Measurements from ENCODE around the gene TRIM46.

DNA sequence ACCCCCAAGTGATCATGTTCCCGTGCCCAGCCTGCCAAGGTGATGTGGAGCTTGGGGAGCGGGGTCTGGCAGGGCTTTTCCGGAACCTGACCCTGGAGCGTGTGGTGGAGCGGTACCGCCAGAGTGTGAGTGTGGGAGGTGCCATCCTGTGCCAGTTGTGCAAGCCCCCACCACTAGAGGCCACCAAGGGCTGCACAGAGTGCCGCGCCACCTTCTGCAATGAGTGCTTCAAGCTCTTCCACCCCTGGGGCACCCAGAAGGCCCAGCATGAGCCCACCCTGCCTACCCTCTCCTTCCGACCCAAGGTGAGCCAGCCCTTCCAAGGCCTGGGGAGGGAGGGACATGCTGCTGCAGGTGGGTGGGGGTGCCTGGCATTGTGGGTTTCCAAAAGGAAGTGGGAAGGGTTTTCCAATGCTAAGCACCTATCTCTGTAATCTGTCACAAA is 2.3 kb downstream of the TRIM46 start:
- TF ChIP-seq, protein P1, sequence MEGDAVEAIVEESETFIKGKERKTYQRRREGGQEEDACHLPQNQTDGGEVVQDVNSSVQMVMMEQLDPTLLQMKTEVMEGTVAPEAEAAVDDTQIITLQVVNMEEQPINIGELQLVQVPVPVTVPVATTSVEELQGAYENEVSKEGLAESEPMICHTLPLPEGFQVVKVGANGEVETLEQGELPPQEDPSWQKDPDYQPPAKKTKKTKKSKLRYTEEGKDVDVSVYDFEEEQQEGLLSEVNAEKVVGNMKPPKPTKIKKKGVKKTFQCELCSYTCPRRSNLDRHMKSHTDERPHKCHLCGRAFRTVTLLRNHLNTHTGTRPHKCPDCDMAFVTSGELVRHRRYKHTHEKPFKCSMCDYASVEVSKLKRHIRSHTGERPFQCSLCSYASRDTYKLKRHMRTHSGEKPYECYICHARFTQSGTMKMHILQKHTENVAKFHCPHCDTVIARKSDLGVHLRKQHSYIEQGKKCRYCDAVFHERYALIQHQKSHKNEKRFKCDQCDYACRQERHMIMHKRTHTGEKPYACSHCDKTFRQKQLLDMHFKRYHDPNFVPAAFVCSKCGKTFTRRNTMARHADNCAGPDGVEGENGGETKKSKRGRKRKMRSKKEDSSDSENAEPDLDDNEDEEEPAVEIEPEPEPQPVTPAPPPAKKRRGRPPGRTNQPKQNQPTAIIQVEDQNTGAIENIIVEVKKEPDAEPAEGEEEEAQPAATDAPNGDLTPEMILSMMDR (IDR thresholded peaks at IDR 0.05), result no peak
- no peak for TF ChIP-seq POLR2A (IDR thresholded peaks at IDR 0.05)

Data from prostate gland (tissue), 2 donors.